ENCODE data around the gene ZNF714.

- TF ChIP-seq CTCF (IDR thresholded peaks at IDR 0.05) (no peak), POLR2A (IDR thresholded peaks at IDR 0.05) (no peak), POLR2AphosphoS5 (IDR thresholded peaks at IDR 0.05) (no peak)
Observed at GRCh38 chr19:21148681-21149080, 66.7 kb downstream of the ZNF714 start.

Measured in prostate gland (tissue), 2 donors.